HepG2 (cell line): Measurements from ENCODE around the gene LENG1. TPM values are rescaled to one million over a fixed set of nuclear protein-coding genes. Genes with fewer than 3 reads are reported as not detected.

Source experiments
- CCAR2 ChIP-seq: fragments of 200-400 bp; formaldehyde crosslinking; optimal IDR thresholded peaks from 2 replicates; pipeline ENCODE3; 2018; ENCODE audit warnings: low read depth, mild to moderate bottlenecking, low read length, moderate library complexity
- IKZF4 ChIP-seq: sonication (generic); formaldehyde crosslinking; IDR thresholded peaks from 2 replicates; pipeline ENCODE4 v1.5.1; 2020; ENCODE audit warnings: borderline replicate concordance, mild to moderate bottlenecking, low read depth, missing genetic modification reagents; ENCODE audit errors: not compliant biosample characterization
- KLF12 ChIP-seq: sonication (generic); formaldehyde crosslinking; IDR thresholded peaks from 2 replicates; pipeline ENCODE4 v1.4.0; 2020; ENCODE audit warnings: missing genetic modification reagents, borderline replicate concordance
- PHB2 ChIP-seq: fragments of 450-650 bp; IDR thresholded peaks from 2 replicates; pipeline ENCODE4 v1.6.1; 2018; ENCODE audit not compliant: partially characterized antibody
- RXRB ChIP-seq: IDR thresholded peaks from 2 replicates; pipeline ENCODE4 v1.6.1; 2016; ENCODE audit warnings: borderline replicate concordance, missing genetic modification reagents, missing compliant biosample characterization
- ZNF230 ChIP-seq: sonication (generic); formaldehyde crosslinking; IDR thresholded peaks from 2 replicates; pipeline ENCODE4 v1.4.0; 2020; ENCODE audit warnings: mild to moderate bottlenecking, missing genetic modification reagents
- ZNF281 ChIP-seq: sonication (generic); formaldehyde crosslinking; IDR thresholded peaks from 2 replicates; pipeline ENCODE4 v1.4.0; 2020; ENCODE audit warnings: missing genetic modification reagents, borderline replicate concordance
- ZNF737 ChIP-seq: sonication (generic); formaldehyde crosslinking; IDR thresholded peaks from 2 replicates; pipeline ENCODE4 v1.5.0; 2020; ENCODE audit warnings: missing genetic modification reagents, mild to moderate bottlenecking, borderline replicate concordance
- ZSCAN9 ChIP-seq: IDR thresholded peaks from 2 replicates; pipeline ENCODE4 v1.6.1; 2016; ENCODE audit warnings: borderline replicate concordance
- polyA plus RNA-seq, 8 experiments: library from polyadenylated mRNA; depleted of rRNA in 3 of 8; stranded (reverse) in 7 of 8; unstranded in 1 of 8; fragments of >200 nt; fragmentation: Illumina TruSeq in 4 of 8; extraction: Trizol in 4 of 8; gene quantifications; 2 replicates each; pipeline versions ENCODE4 v1.2.1 to v1.2.3, GENCODE V29; 2011 to 2016; ENCODE audit warnings: low read depth in 4 of 8, missing spikeins in 1 of 8, mixed read lengths in 1 of 8; ENCODE audit not compliant: insufficient read depth in 1 of 8
- total RNA-seq, 5 experiments: library from RNA; depleted of rRNA; stranded (reverse); fragments of >200 nt; fragmentation: Illumina TruSeq; extraction: Trizol; gene quantifications; 2 replicates each; pipeline ENCODE4 v1.2.3, GENCODE V29; 2016; ENCODE audit warnings: low read depth in 1 of 5
- TF ChIP-seq, protein P1 (sequence below): sonication (generic); formaldehyde crosslinking; IDR thresholded peaks from one replicate; pipeline ENCODE4 v1.5.1; 2020; ENCODE audit warnings: mild to moderate bottlenecking, missing genetic modification reagents; ENCODE audit errors: not compliant biosample characterization
- TF ChIP-seq, protein P2 (sequence below): sonication (generic); formaldehyde crosslinking; IDR thresholded peaks from 2 replicates; pipeline ENCODE4 v1.8.0; 2022; ENCODE audit warnings: low read depth, missing genetic modification reagents
- TF ChIP-seq, protein P3 (sequence below): sonication (generic); formaldehyde crosslinking; conservative IDR thresholded peaks from 2 replicates; pipeline ENCODE4 v1.8.0; 2022; ENCODE audit warnings: low read depth, missing genetic modification reagents

LENG1 gene
- total and polyA plus RNA-seq, 2 of the 13 experiments (the other 11 are each of a cell fraction or from before 2014, with no cell fraction given) = 1.8 to 3.8 TPM

GRCh38 chr19:54115109-54116063 lies 44.1 kb downstream of the LENG1 start, which contains the start of the genes PRPF31 and TFPT (continued):
- TF ChIP-seq, protein P1, sequence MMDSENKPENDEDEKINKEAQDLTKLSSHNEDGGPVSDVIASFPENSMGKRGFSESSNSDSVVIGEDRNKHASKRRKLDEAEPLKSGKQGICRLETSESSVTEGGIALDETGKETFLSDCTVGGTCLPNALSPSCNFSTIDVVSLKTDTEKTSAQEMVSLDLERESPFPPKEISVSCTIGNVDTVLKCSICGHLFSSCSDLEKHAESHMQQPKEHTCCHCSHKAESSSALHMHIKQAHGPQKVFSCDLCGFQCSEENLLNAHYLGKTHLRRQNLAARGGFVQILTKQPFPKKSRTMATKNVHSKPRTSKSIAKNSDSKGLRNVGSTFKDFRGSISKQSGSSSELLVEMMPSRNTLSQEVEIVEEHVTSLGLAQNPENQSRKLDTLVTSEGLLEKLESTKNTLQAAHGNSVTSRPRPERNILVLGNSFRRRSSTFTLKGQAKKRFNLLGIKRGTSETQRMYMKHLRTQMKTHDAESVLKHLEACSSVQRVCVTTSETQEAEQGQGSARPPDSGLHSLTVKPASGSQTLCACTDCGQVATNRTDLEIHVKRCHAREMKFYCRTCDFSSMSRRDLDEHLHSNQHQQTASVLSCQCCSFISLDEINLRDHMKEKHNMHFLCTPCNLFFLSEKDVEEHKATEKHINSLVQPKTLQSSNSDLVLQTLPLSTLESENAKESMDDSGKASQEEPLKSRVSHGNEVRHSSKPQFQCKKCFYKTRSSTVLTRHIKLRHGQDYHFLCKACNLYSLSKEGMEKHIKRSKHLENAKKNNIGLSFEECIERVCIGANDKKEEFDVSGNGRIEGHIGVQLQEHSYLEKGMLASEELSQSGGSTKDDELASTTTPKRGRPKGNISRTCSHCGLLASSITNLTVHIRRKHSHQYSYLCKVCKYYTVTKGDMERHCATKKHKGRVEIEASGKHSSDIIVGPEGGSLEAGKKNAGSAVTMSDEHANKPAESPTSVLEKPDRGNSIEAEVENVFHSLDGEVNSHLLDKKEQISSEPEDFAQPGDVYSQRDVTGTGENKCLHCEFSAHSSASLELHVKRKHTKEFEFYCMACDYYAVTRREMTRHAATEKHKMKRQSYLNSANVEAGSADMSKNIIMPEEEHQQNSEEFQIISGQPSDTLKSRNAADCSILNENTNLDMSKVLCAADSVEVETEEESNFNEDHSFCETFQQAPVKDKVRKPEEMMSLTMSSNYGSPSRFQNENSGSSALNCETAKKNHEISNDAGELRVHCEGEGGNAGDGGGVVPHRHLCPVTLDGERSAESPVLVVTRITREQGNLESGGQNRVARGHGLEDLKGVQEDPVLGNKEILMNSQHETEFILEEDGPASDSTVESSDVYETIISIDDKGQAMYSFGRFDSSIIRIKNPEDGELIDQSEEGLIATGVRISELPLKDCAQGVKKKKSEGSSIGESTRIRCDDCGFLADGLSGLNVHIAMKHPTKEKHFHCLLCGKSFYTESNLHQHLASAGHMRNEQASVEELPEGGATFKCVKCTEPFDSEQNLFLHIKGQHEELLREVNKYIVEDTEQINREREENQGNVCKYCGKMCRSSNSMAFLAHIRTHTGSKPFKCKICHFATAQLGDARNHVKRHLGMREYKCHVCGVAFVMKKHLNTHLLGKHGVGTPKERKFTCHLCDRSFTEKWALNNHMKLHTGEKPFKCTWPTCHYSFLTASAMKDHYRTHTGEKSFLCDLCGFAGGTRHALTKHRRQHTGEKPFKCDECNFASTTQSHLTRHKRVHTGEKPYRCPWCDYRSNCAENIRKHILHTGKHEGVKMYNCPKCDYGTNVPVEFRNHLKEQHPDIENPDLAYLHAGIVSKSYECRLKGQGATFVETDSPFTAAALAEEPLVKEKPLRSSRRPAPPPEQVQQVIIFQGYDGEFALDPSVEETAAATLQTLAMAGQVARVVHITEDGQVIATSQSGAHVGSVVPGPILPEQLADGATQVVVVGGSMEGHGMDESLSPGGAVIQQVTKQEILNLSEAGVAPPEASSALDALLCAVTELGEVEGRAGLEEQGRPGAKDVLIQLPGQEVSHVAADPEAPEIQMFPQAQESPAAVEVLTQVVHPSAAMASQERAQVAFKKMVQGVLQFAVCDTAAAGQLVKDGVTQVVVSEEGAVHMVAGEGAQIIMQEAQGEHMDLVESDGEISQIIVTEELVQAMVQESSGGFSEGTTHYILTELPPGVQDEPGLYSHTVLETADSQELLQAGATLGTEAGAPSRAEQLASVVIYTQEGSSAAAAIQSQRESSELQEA (CRISPR knock-in tag) = no peak
- TF ChIP-seq RXRB = peak; percentile 70
- TF ChIP-seq, protein P2, sequence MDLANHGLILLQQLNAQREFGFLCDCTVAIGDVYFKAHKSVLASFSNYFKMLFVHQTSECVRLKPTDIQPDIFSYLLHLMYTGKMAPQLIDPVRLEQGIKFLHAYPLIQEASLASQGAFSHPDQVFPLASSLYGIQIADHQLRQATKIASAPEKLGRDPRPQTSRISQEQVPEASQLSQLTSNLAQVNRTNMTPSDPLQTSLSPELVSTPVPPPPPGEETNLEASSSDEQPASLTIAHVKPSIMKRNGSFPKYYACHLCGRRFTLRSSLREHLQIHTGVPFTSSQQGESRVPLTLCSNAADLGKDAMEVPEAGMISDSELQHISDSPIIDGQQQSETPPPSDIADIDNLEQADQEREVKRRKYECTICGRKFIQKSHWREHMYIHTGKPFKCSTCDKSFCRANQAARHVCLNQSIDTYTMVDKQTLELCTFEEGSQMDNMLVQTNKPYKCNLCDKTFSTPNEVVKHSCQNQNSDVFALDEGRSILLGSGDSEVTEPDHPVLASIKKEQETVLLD (CRISPR knock-in tag) = peak; percentile 65; the same call in 1 of the 2 replicates
- TF ChIP-seq CCAR2 = peak; percentile 93
- peak; percentile 26 for TF ChIP-seq IKZF4 (CRISPR knock-in tag)
- peak; percentile 81 for TF ChIP-seq ZNF281 (CRISPR knock-in tag)
- TF ChIP-seq, protein P3, sequence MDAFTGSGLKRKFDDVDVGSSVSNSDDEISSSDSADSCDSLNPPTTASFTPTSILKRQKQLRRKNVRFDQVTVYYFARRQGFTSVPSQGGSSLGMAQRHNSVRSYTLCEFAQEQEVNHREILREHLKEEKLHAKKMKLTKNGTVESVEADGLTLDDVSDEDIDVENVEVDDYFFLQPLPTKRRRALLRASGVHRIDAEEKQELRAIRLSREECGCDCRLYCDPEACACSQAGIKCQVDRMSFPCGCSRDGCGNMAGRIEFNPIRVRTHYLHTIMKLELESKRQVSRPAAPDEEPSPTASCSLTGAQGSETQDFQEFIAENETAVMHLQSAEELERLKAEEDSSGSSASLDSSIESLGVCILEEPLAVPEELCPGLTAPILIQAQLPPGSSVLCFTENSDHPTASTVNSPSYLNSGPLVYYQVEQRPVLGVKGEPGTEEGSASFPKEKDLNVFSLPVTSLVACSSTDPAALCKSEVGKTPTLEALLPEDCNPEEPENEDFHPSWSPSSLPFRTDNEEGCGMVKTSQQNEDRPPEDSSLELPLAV = no peak
- TF ChIP-seq PHB2 = no peak
- TF ChIP-seq ZSCAN9 (CRISPR knock-in tag) = peak; percentile 40; the same call in 1 of the 2 replicates
- peak; percentile 68; the same call in 1 of the 2 replicates for TF ChIP-seq ZNF737
- TF ChIP-seq ZNF230 = peak; percentile 96
- 0 out of 2 replicates have a peak, but pooled peaks have one; percentile 63 for TF ChIP-seq KLF12 (CRISPR knock-in tag)
